ENCODE data around the gene C4orf33. TPM values are rescaled to one million over a fixed set of nuclear protein-coding genes. Genes with fewer than 3 reads are reported as not detected.

The C4orf33 gene
- total RNA-seq, 1 experiment from 2014 or later: 12.4 TPM

DNA sequence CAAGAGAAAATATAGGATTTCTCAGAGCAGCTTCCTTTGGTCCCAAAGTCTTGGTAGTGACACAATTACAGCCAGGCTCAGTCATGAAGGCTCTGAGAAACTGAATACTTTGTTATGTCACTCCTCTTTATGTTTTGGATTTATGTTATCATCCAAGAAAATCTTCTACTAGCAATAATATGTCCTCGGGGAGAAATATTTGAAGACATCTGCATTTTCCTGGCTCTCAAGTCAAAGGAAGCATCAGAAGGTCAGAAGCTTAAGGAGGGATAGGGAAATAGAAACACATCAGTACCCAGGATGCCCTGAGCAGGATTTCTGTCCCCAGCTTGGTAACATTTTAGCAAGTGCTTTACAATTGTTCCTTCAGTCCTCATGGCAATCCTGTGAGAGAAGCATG, 54.0 kb downstream of the C4orf33 start:
- Histone ChIP-seq H3K4me3 (no peak overlapping the region), H4K20me1 (ENCODE audit: insufficient read depth) (no peaks in the 10 kb centered on the region), H3K27ac (no peak overlapping the region), H3K36me3 (ENCODE audit: low read depth) (no peaks in the 10 kb centered on the region), H3K4me1 (replicated peaks; ENCODE audit: insufficient read depth) (no peaks in the 10 kb centered on the region), H3K79me2 (ENCODE audit: low read depth) (no peaks in the 10 kb centered on the region), H3F3A (ENCODE audit: insufficient read depth, low read depth) (no peaks in the 10 kb centered on the region), H3K9me3 (ENCODE audit: insufficient read depth, low read depth) (no peaks in the 10 kb centered on the region), H3K27me3 (ENCODE audit: insufficient read depth, low read depth) (no peaks in the 10 kb centered on the region), H3K4me2 (no peak overlapping the region), H3K9me2 (ENCODE audit: insufficient read depth) (no peaks in the 10 kb centered on the region), H2AFZ (no peak overlapping the region)
- POLR2A ChIA-PET (ENCODE audit: unreplicated experiment): no interaction called here
- intact Hi-C loops (cut with micrococcal nuclease; ENCODE audit: unreplicated experiment): no loop called here
- CTCF ChIA-PET: no interaction called here
- no TSS peak for BruUV-seq (replicated peaks)
- DNase-seq: no peak
- TF ChIP-seq EZH2 (IDR thresholded peaks at IDR 0.05; ENCODE audit: low read depth): no peak
- TF ChIP-seq CTCF (conservative IDR thresholded peaks at IDR 0.05): no peak

DNA sequence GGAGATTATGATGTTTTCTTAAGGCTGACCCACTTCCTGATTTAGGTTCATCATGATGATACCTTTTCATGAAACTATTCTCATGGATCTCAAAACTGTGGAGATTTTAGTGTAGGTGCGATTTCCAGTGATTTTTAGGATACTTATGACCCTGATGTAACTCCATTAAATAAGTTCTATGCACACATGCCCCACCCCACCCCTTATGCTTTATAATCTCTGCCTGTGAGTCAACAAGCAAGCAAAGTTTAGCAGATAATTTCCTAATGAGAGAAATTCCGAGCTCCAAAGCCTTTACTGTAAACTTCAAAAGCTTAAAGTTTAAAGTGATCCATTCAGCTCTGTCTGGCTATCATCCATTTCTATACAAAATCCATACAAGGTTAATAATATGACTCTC, 56.4 kb downstream of the C4orf33 start:
- CTCF ChIA-PET: no interaction called here

DNA sequence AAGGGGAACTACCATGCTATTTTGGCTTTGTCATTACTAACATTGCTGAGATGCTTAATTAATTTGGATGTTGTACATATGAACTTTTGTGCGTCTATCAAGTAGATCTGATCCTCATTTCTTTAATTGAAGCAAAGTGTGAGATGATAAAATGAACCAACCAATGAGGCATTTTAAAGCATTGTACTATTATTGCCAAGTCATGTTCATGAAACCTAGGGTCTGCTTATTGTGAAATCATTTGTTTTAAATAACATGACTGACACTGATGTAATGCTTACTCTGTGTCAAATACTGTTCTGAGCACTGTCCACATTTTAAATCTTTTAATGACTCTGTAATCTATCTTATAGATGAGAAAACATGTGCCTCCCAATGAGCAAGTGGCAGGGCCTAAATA, 57.7 kb downstream of the C4orf33 start:
- TF ChIP-seq EZH2 (IDR thresholded peaks at IDR 0.05; ENCODE audit: low read depth) (no peak), CTCF (conservative IDR thresholded peaks at IDR 0.05) (no peak)
- H3K9me2 ChIP-seq (ENCODE audit: insufficient read depth): no peaks in the 10 kb centered on the region
- no peaks in the 10 kb centered on the region for H3K79me2 ChIP-seq (ENCODE audit: low read depth)
- DNase-seq: no peak
- ChIA-PET POLR2A (ENCODE audit: unreplicated experiment) (no interaction called here), CTCF (no interaction called here)
- no peaks in the 10 kb centered on the region for H3K27me3 ChIP-seq (ENCODE audit: insufficient read depth, low read depth)
- no peaks in the 10 kb centered on the region for H3K4me1 ChIP-seq (replicated peaks; ENCODE audit: insufficient read depth)
- BruUV-seq (replicated peaks): no TSS peak
- no peaks in the 10 kb centered on the region for H3F3A ChIP-seq (ENCODE audit: insufficient read depth, low read depth)
- no peak overlapping the region for H3K27ac ChIP-seq
- H3K36me3 ChIP-seq (ENCODE audit: low read depth): no peaks in the 10 kb centered on the region
- intact Hi-C loops (cut with micrococcal nuclease; ENCODE audit: unreplicated experiment): no loop called here
- no peaks in the 10 kb centered on the region for H3K9me3 ChIP-seq (ENCODE audit: insufficient read depth, low read depth)
- no peak overlapping the region for H3K4me3 ChIP-seq
- no peaks in the 10 kb centered on the region for H4K20me1 ChIP-seq (ENCODE audit: insufficient read depth)
- no peak overlapping the region for H3K4me2 ChIP-seq
- H2AFZ ChIP-seq: no peak overlapping the region

More for the DNA sequence above, 56.4 kb downstream of the C4orf33 start:
- TF ChIP-seq CTCF (conservative IDR thresholded peaks at IDR 0.05) (no peak), EZH2 (IDR thresholded peaks at IDR 0.05; ENCODE audit: low read depth) (no peak)
- BruUV-seq (replicated peaks): no TSS peak
- H3K9me2 ChIP-seq (ENCODE audit: insufficient read depth): no peaks in the 10 kb centered on the region
- no peak overlapping the region for H3K4me2 ChIP-seq
- POLR2A ChIA-PET (ENCODE audit: unreplicated experiment): no interaction called here
- H3K9me3 ChIP-seq (ENCODE audit: insufficient read depth, low read depth): no peaks in the 10 kb centered on the region
- no peak overlapping the region for H2AFZ ChIP-seq
- H3K27ac ChIP-seq: no peak overlapping the region
- no peak for DNase-seq
- H4K20me1 ChIP-seq (ENCODE audit: insufficient read depth): no peaks in the 10 kb centered on the region
- H3F3A ChIP-seq (ENCODE audit: insufficient read depth, low read depth): no peaks in the 10 kb centered on the region
- H3K36me3 ChIP-seq (ENCODE audit: low read depth): no peaks in the 10 kb centered on the region
- no peaks in the 10 kb centered on the region for H3K4me1 ChIP-seq (replicated peaks; ENCODE audit: insufficient read depth)
- H3K79me2 ChIP-seq (ENCODE audit: low read depth): no peaks in the 10 kb centered on the region
- intact Hi-C loops (cut with micrococcal nuclease; ENCODE audit: unreplicated experiment): no loop called here
- H3K4me3 ChIP-seq: no peak overlapping the region
- no peaks in the 10 kb centered on the region for H3K27me3 ChIP-seq (ENCODE audit: insufficient read depth, low read depth)

Measured in PC-9 (cell line).